IMR-90 (cell line): ENCODE data around the gene CLP1. TPM values are rescaled to one million over a fixed set of nuclear protein-coding genes. Genes with fewer than 3 reads are reported as not detected.

Experiments used
- ATAC-seq: fragments of 200-7000 bp; cut with Tn5 transposase; 2 replicates; pipeline ENCODE4 v1.9.1; 2020; ENCODE audit warnings: low read depth, mild to moderate bottlenecking, moderate library complexity
- BruUV-seq: library from RNA; stranded (reverse); fragments of 400-500 nt; replicated peaks from 2 replicates; lab custom pipeline; 2021; lab: Mats Ljungman, UMichigan
- CTCF ChIA-PET: fragments of 300-600 bp; formaldehyde crosslinking; extraction: SDS; loops from one replicate; lab custom pipeline; 2021; ENCODE audit warnings: antibody characterized with exemption; lab: Yijun Ruan, JAX
- POLR2A ChIA-PET: fragments of 300-600 bp; sonication (Branson Sonifier 250); formaldehyde crosslinking; loops from one replicate; lab custom pipeline; 2022; ENCODE audit warnings: antibody characterized with exemption; ENCODE audit not compliant: unreplicated experiment; lab: Charles Lee
- DNase-seq: peaks from one replicate; pipeline ENCODE4 v3.0.0; 2013
- H2AFZ ChIP-seq: replicated peaks from 2 replicates; pipeline ENCODE3; 2013; ENCODE audit warnings: low read length, mild to moderate bottlenecking; ENCODE audit not compliant: poor library complexity
- H2AK5ac ChIP-seq: 2 replicates; pipeline ENCODE4 v1.6.1; 2013; ENCODE audit warnings: low read depth, low read length, inconsistent platforms
- H2AK9ac ChIP-seq: replicated peaks from 2 replicates; pipeline ENCODE3; 2013; ENCODE audit warnings: mild to moderate bottlenecking, low read depth, low read length, moderate library complexity; ENCODE audit not compliant: poor library complexity
- H2BK120ac ChIP-seq: 2 replicates; pipeline ENCODE4 v1.6.1; 2013; ENCODE audit warnings: low read depth, low read length, inconsistent platforms
- H2BK15ac ChIP-seq: 3 replicates; pipeline ENCODE4 v1.6.1; 2013; ENCODE audit warnings: low read depth, low read length, inconsistent platforms
- H2BK20ac ChIP-seq: 2 replicates; pipeline ENCODE4 v1.6.1; 2013; ENCODE audit warnings: low read depth, mild to moderate bottlenecking, inconsistent platforms, low read length, moderate library complexity
- H2BK5ac ChIP-seq: 2 replicates; pipeline ENCODE4 v1.6.1; 2013; ENCODE audit warnings: mild to moderate bottlenecking, low read depth, low read length, inconsistent platforms; ENCODE audit not compliant: poor library complexity, severe bottlenecking
- H3K14ac ChIP-seq: replicated peaks from 2 replicates; pipeline ENCODE4 v1.6.1; 2013; ENCODE audit warnings: low read depth, low read length, inconsistent platforms
- H3K18ac ChIP-seq: 2 replicates; pipeline ENCODE4 v1.6.1; 2013; ENCODE audit warnings: low read depth, low read length, control low read depth
- H3K23ac ChIP-seq: 2 replicates; pipeline ENCODE4 v1.6.1; 2013; ENCODE audit warnings: low read depth, low read length, inconsistent platforms
- H3K27ac ChIP-seq: 2 replicates; pipeline ENCODE4 v1.5.1; 2013; ENCODE audit warnings: mild to moderate bottlenecking, control low read depth, low read length; ENCODE audit not compliant: insufficient read depth
- H3K27me3 ChIP-seq: 2 replicates; pipeline ENCODE4 v1.6.1; 2013; ENCODE audit warnings: low read length; ENCODE audit not compliant: control insufficient read depth, insufficient read depth
- H3K36me3 ChIP-seq: 2 replicates; pipeline ENCODE4 v1.6.1; 2013; ENCODE audit warnings: low read length, mixed read lengths; ENCODE audit not compliant: control insufficient read depth, insufficient read depth
- H3K4ac ChIP-seq: 2 replicates; pipeline ENCODE4 v1.6.1; 2013; ENCODE audit warnings: low read depth, low read length, inconsistent platforms
- H3K4me1 ChIP-seq: 2 replicates; pipeline ENCODE4 v1.6.1; 2013; ENCODE audit warnings: low read length, mixed read lengths; ENCODE audit not compliant: control insufficient read depth, insufficient read depth
- H3K4me2 ChIP-seq: 2 replicates; pipeline ENCODE4 v1.6.1; 2013; ENCODE audit warnings: low read depth, mild to moderate bottlenecking, control low read depth, low read length, moderate library complexity
- H3K4me3 ChIP-seq: 2 replicates; pipeline ENCODE4 v1.5.1; 2013; ENCODE audit warnings: low read depth, mild to moderate bottlenecking, control low read depth, low read length, moderate library complexity; ENCODE audit not compliant: insufficient read depth
- H3K56ac ChIP-seq: 2 replicates; pipeline ENCODE4 v1.6.1; 2013; ENCODE audit warnings: low read length, inconsistent platforms; ENCODE audit not compliant: insufficient read depth; ENCODE audit errors: extremely low read depth
- H3K79me1 ChIP-seq, 2 experiments: 2 replicates each; pipeline ENCODE4 v1.6.1; 2013; ENCODE audit warnings: low read length in 2 of 2, inconsistent platforms in 1 of 2, low read depth in 1 of 2
- H3K9ac ChIP-seq: 2 replicates; pipeline ENCODE4 v1.6.1; 2013; ENCODE audit warnings: low read depth, low read length, control low read depth
- H3K9me1 ChIP-seq: 2 replicates; pipeline ENCODE4 v1.6.1; 2013; ENCODE audit warnings: low read length, inconsistent platforms; ENCODE audit not compliant: insufficient read depth
- H3K9me3 ChIP-seq: 2 replicates; pipeline ENCODE4 v1.6.1; 2013; ENCODE audit warnings: low read length; ENCODE audit not compliant: control insufficient read depth, insufficient read depth
- H4K20me1 ChIP-seq: 2 replicates; pipeline ENCODE4 v1.6.1; 2013; ENCODE audit warnings: low read length, inconsistent platforms; ENCODE audit not compliant: insufficient read depth
- H4K5ac ChIP-seq: 2 replicates; pipeline ENCODE4 v1.6.1; 2013; ENCODE audit warnings: mild to moderate bottlenecking, low read depth, low read length, control low read depth
- H4K8ac ChIP-seq, 2 experiments: 2 replicates each; pipeline ENCODE4 v1.6.1; 2013; ENCODE audit warnings: low read depth in 2 of 2, low read length in 2 of 2, control low read depth in 1 of 2, inconsistent platforms in 1 of 2
- H4K91ac ChIP-seq: 2 replicates; pipeline ENCODE4 v1.6.1; 2013; ENCODE audit warnings: low read depth, low read length, inconsistent platforms; ENCODE audit not compliant: insufficient read depth
- BHLHE40 ChIP-seq: fragments of 150-350 bp; IDR thresholded peaks from 2 replicates; pipeline ENCODE4 v1.6.1; 2016; ENCODE audit warnings: mild to moderate bottlenecking, low read depth, low read length
- NFE2L2 ChIP-seq: fragments of 150-350 bp; IDR thresholded peaks from 2 replicates; pipeline ENCODE4 v1.6.1; 2016; ENCODE audit warnings: low read depth, mild to moderate bottlenecking, low read length
- SMC3 ChIP-seq: fragments of 150-350 bp; IDR thresholded peaks from 2 replicates; pipeline ENCODE4 v1.6.1; 2016; ENCODE audit warnings: low read depth, mild to moderate bottlenecking, antibody characterized with exemption, low read length, moderate library complexity
- WGBS, 2 experiments: methylation state at CpG; one replicate each; pipeline versions ENCODE4 v1.1.5 to v1.1.7; 2013; ENCODE audit warnings: missing lambda C conversion rate in 2 of 2; ENCODE audit not compliant: insufficient read length in 1 of 2; ENCODE audit errors: extremely low coverage in 2 of 2; 5-methylcytosine and 5-hydroxymethylcytosine counted together
- dilution Hi-C: fragments of 300-500 bp; cut with HindIII; formaldehyde crosslinking; loops from one replicate; pipeline ENCODE4 v1.14.3; 2018; ENCODE audit warnings: low sequenced_read_pairs; ENCODE audit not compliant: unreplicated experiment
- in situ Hi-C: fragments of 300-500 bp; cut with MboI; formaldehyde crosslinking; loops from 3 replicates; pipeline ENCODE4 v1.14.3; 2019; ENCODE audit warnings: low sequenced_read_pairs, inconsistent platforms, mixed read lengths
- intact Hi-C: fragments of 100-400 bp; cut with micrococcal nuclease; formaldehyde crosslinking; loops from 2 replicates; pipeline ENCODE4 v1.10.0; 2022
- polyA plus RNA-seq, 3 experiments: library from polyadenylated mRNA; depleted of rRNA; stranded (reverse); fragments of >200 nt; gene quantifications; 2 replicates each; pipeline ENCODE4 v1.2.3, GENCODE V29; 2012; ENCODE audit warnings: low replicate concordance in 1 of 3
- total RNA-seq: library from RNA; depleted of rRNA; stranded (reverse); fragments of >200 nt; gene quantifications from 2 replicates; pipeline ENCODE4 v1.2.3, GENCODE V29; 2012

CLP1 gene
- total and polyA plus RNA-seq, 2 of the 4 experiments (the other 2 are of a cell fraction), result 16.5 to 24.0 TPM

DNA sequence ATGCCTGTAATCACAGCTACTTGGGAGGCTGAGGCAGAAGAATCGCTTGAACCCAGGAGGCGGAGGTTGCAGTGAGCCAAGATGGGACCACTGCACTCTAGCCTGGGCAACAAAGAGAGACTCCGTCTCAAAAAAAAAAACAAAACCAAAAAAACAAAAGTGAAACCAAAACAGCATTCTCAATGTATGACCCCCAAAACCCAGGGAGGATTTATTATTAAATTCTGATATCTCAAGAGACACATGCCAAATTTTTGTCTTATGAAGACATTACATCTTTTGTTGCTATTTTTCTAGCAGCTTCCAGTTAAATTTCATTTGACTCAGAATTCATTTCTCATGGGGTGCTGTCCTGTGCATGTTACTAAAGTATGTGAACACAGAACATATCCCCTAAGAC is 4.9 kb upstream of the CLP1 start:
- H3K4ac ChIP-seq, result no peak overlapping the region
- DNase-seq (no peak), ATAC-seq (no peak)
- intact Hi-C loops (no loop called here), dilution Hi-C loops (no loop called here), in situ Hi-C loops (no loop called here)
- H2BK5ac ChIP-seq, result no peak overlapping the region
- H3K4me3 ChIP-seq, result no peak overlapping the region
- 100% methylated on average over 2 of the region's 3 CpGs; no CpG with 5 or more reads in 1 of the 2 experiments for WGBS, 2 experiments
- no peak overlapping the region for H3K27ac ChIP-seq
- H2AFZ ChIP-seq, result no peak overlapping the region
- H2BK15ac ChIP-seq, result no peak overlapping the region
- H2AK9ac ChIP-seq, result no peak overlapping the region
- peaks cover 13% of the 10 kb centered on the region for H4K20me1 ChIP-seq
- TF ChIP-seq NFE2L2 (no peak), SMC3 (no peak), BHLHE40 (no peak)
- BruUV-seq, result no TSS peak
- H3K23ac ChIP-seq, result no peak overlapping the region
- H3K4me1 ChIP-seq, result peaks cover 16% of the 10 kb centered on the region
- H3K27me3 ChIP-seq, result no peaks in the 10 kb centered on the region
- no peak overlapping the region for H3K9ac ChIP-seq
- no peaks in the 10 kb centered on the region for H3K9me3 ChIP-seq
- H3K36me3 ChIP-seq, result no peaks in the 10 kb centered on the region
- 0 out of 2 replicates have a peak, but pooled peaks cover 4% of the 10 kb centered on the region for H3K9me1 ChIP-seq
- H2BK120ac ChIP-seq, result no peak overlapping the region
- no peak overlapping the region for H2BK20ac ChIP-seq
- no peak overlapping the region for H2AK5ac ChIP-seq
- no peak overlapping the region for H4K5ac ChIP-seq
- no peak overlapping the region for H3K18ac ChIP-seq
- H3K56ac ChIP-seq, result no peak overlapping the region
- ChIA-PET CTCF (no interaction called here), POLR2A (no interaction called here)
- peaks cover 0 to 2% of the 10 kb centered on the region in 2 experiments; a peak in 3 of 4 replicates for H3K79me1 ChIP-seq
- no peak overlapping the region for H3K14ac ChIP-seq
- H4K8ac ChIP-seq, result no peak overlapping the region
- no peak overlapping the region for H3K4me2 ChIP-seq
- no peak overlapping the region for H4K91ac ChIP-seq
